Progenitor cell of endocrine pancreas (in vitro differentiated cells): Measurements from ENCODE around the gene NEK3. TPM values are rescaled to one million over a fixed set of nuclear protein-coding genes. Genes with fewer than 3 reads are reported as not detected.
A peak's percentile ranks its signal among the peaks of the same experiment; 100 is the strongest.
"Not testable (repeated sequence)": the region's sequence is repeated elsewhere in the genome, so short reads cannot be mapped to it uniquely, and the experiment has no call there.

Source experiments
- DNase-seq: peaks from one replicate; pipeline ENCODE4 v3.0.0; 2021; ENCODE audit warnings: low spot score; ENCODE audit not compliant: unreplicated experiment
- H3K27ac Mint-ChIP-seq: 2 replicates; pipeline ENCODE4 v1.8.0; 2021; ENCODE audit warnings: mild to moderate bottlenecking, moderate library complexity, mixed read lengths
- H3K27me3 Mint-ChIP-seq: 2 replicates; pipeline ENCODE4 v1.8.0; 2021; ENCODE audit warnings: mixed read lengths
- H3K36me3 Mint-ChIP-seq: 2 replicates; pipeline ENCODE4 v1.8.0; 2022; ENCODE audit warnings: mixed read lengths; ENCODE audit not compliant: insufficient read depth
- H3K4me1 Mint-ChIP-seq: 2 replicates; pipeline ENCODE4 v1.8.0; 2021; ENCODE audit warnings: low read depth, mixed read lengths
- H3K4me3 Mint-ChIP-seq: 2 replicates; pipeline ENCODE4 v1.8.0; 2021; ENCODE audit warnings: low read depth, mild to moderate bottlenecking, moderate library complexity, mixed read lengths
- H3K9me3 Mint-ChIP-seq: 2 replicates; pipeline ENCODE4 v1.8.0; 2021; ENCODE audit warnings: low read depth, mixed read lengths
- CTCF ChIP-seq: fragments of 200-600 bp; sonication (generic); IDR thresholded peaks from one replicate; pipeline ENCODE4 v1.5.0; 2021; ENCODE audit warnings: antibody characterized with exemption, mild to moderate bottlenecking; ENCODE audit not compliant: unreplicated experiment
- total RNA-seq: library from RNA; stranded (reverse); gene quantifications from 2 replicates; pipeline ENCODE4 v1.2.1, GENCODE V29; 2021

NEK3 gene
- total RNA-seq, 1 donor from 2014 or later = 26.3 TPM

- Mint-ChIP-seq H3K4me3 (peak overlapping the region; percentile 35), H3K9me3 (no peaks in the 10 kb centered on the region), H3K4me1 (peaks cover 12% of the 10 kb centered on the region), H3K27me3 (no peaks in the 10 kb centered on the region), H3K36me3 (peaks cover 2% of the 10 kb centered on the region), H3K27ac (no peak overlapping the region)
- DNase-seq = no peak
- TF ChIP-seq CTCF = no peak
Observed at GRCh38 chr13:52195401-52195837, 36.0 kb upstream of the NEK3 start.

DNA sequence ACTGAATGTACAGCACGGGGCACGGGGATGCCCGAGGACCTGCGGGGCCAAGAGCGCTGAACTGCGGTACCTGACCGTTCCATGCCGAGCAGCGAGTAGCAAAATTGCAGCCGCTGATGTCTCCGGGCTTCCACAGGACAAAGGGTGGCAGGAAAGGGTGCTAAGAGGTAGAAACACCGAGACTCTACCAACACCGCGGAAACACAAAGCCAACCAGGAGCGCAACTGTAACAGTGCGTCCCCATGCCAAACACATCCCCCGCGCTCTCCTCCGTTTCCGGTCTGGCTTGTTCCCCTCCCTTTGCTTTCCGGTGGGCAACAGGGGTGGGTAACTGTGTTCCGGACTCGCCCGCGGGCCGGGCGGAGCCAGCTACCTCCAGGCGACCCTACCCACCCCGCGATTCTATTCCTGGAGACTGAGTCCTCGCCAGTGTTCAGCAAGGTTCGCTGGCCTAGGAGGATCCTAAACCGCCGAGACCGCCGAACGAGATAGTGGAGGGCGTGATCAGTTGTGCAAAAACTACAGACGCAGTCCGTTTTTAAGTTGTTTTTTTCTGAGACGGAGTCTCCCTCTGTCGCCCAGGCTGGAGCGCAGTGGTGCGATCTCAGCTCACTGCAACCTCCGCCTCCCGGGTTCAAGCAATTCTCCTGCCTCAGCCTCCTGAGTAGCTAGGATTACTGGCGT lies 34.9 kb upstream of the NEK3 start:
- H3K36me3 Mint-ChIP-seq = peaks cover 2% of the 10 kb centered on the region
- H3K27me3 Mint-ChIP-seq = no peaks in the 10 kb centered on the region
- no peaks in the 10 kb centered on the region for H3K9me3 Mint-ChIP-seq
- peak overlapping the region; percentile 96 for H3K4me3 Mint-ChIP-seq
- peak overlapping the region; percentile 94 for H3K27ac Mint-ChIP-seq
- H3K4me1 Mint-ChIP-seq = peaks cover 12% of the 10 kb centered on the region
- DNase-seq = peak; percentile 79
- no peak for TF ChIP-seq CTCF

- peak overlapping the region; percentile 96 for H3K4me3 Mint-ChIP-seq
- not testable (repeated sequence) for H3K36me3 Mint-ChIP-seq, H3K9me3 Mint-ChIP-seq, H3K27me3 Mint-ChIP-seq, DNase-seq
- peaks cover 12% of the 10 kb centered on the region for H3K4me1 Mint-ChIP-seq
- H3K27ac Mint-ChIP-seq = peak overlapping the region; percentile 94
Observed at GRCh38 chr13:52193587-52194183, 34.3 kb upstream of the NEK3 start.

DNA sequence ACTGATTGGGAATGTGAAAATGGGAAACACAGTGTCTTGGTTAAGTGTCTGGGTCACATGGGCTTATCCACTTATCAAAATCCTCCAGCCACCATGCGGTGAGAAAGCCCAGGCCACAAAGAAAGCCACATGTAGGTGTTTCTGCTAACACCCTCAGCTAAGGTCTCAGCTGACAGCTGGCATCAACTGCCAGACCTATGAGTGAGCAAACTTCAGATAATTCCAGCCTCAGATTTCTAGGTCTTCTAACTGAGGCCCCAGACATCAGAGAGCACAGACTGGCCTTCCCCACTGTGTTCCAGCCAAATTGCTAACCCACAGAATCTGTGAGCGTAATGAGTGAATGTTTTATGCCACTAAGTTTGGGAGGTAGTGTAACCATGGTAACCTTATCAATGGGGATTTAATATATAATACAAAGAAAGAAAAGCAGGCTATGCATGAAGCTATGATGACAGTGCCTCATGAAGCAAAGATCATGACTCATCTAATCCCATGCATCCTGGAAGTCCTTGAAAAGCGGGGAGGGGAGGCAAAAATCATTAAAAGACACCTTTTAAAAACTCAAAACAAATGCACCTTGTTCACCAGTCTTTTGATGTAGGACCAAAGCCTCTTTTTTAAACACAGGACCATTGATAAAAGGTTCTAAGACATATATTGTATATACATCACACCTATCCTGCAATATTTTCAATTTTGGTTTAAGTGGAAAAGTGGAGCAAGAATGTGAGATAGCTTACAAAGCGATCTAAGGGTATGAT lies 28.2 kb upstream of the NEK3 start:
- not testable (repeated sequence) for H3K27ac Mint-ChIP-seq, H3K4me1 Mint-ChIP-seq, H3K9me3 Mint-ChIP-seq, H3K4me3 Mint-ChIP-seq, H3K36me3 Mint-ChIP-seq, DNase-seq, H3K27me3 Mint-ChIP-seq

DNA sequence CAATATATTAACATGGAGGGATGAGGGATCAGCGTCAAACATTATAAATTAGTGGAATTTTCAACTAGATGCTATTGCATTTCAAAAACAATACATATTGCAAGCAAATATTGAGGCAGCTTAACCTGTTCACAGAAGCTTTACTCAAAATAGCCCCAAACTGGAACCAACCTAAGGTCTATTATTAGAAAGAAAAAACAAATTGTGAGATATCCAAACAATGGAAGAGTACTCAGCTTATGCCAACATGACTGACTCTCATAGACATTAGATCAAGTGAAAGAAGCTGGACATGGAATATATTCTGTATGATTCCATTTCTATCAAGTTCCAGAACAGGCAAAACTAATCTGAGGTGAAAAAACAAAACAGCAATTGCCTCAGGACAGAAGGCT lies 27.6 kb upstream of the NEK3 start:
- no peak overlapping the region for H3K27ac Mint-ChIP-seq
- TF ChIP-seq CTCF = no peak
- H3K27me3 Mint-ChIP-seq = no peaks in the 10 kb centered on the region
- H3K4me1 Mint-ChIP-seq = no peaks in the 10 kb centered on the region
- no peak for DNase-seq
- no peaks in the 10 kb centered on the region for H3K9me3 Mint-ChIP-seq
- no peak overlapping the region for H3K4me3 Mint-ChIP-seq
- peaks cover 9% of the 10 kb centered on the region for H3K36me3 Mint-ChIP-seq

- not testable (repeated sequence) for DNase-seq, H3K27me3 Mint-ChIP-seq, H3K27ac Mint-ChIP-seq, H3K4me3 Mint-ChIP-seq, H3K4me1 Mint-ChIP-seq, H3K9me3 Mint-ChIP-seq
- H3K36me3 Mint-ChIP-seq = peaks cover 20% of the 10 kb centered on the region
Observed at GRCh38 chr13:52181316-52181954, 22.0 kb upstream of the NEK3 start.
